PC-3 (cell line): Measurements from ENCODE around the gene TLR4. TPM values are rescaled to one million over a fixed set of nuclear protein-coding genes. Genes with fewer than 3 reads are reported as not detected.

Source experiments
- ATAC-seq: fragments of 200-7000 bp; cut with Tn5 transposase; 2 replicates; pipeline ENCODE4 v1.9.1; 2020; ENCODE audit warnings: mild to moderate bottlenecking, moderate library complexity
- BruUV-seq: library from RNA; stranded (reverse); fragments of 400-500 nt; replicated peaks from 2 replicates; lab custom pipeline; 2021; lab: Mats Ljungman, UMichigan
- CTCF ChIA-PET: fragments of 300-600 bp; sonication (Branson Sonifier 250); formaldehyde crosslinking; loops from one replicate; lab custom pipeline; 2022; ENCODE audit warnings: antibody characterized with exemption; lab: Charles Lee
- POLR2A ChIA-PET: fragments of 300-600 bp; sonication (Branson Sonifier 250); formaldehyde crosslinking; loops from one replicate; lab custom pipeline; 2022; ENCODE audit warnings: antibody characterized with exemption; ENCODE audit not compliant: unreplicated experiment; lab: Charles Lee
- DNase-seq: peaks from one replicate; pipeline ENCODE4 v3.0.0-alpha.2; 2015
- H2AFZ ChIP-seq: fragments of 300-600 bp; sonication (generic); 2 replicates; pipeline ENCODE4 v1.6.0; 2016; ENCODE audit warnings: antibody characterized with exemption, low read length
- H3F3A ChIP-seq: fragments of 300-600 bp; sonication (generic); one replicate; pipeline ENCODE4 v1.6.0; 2017; ENCODE audit warnings: antibody characterized with exemption, low read length, control low read depth, mild to moderate bottlenecking; ENCODE audit not compliant: unreplicated experiment
- H3K27ac ChIP-seq: fragments of 300-600 bp; sonication (generic); 2 replicates; pipeline ENCODE4 v1.5.1; 2016; ENCODE audit warnings: mild to moderate bottlenecking, low read length
- H3K27me3 ChIP-seq: fragments of 300-600 bp; sonication (generic); 2 replicates; pipeline ENCODE4 v1.6.1; 2016; ENCODE audit warnings: low read length, mixed read lengths
- H3K36me3 ChIP-seq: fragments of 300-600 bp; sonication (generic); 2 replicates; pipeline ENCODE4 v1.6.1; 2016; ENCODE audit warnings: low read depth, mixed run types, low read length, mixed read lengths
- H3K4me1 ChIP-seq: fragments of 300-600 bp; sonication (generic); 2 replicates; pipeline ENCODE4 v1.5.1; 2016; ENCODE audit warnings: low read length; ENCODE audit not compliant: insufficient read depth
- H3K4me2 ChIP-seq: fragments of 300-600 bp; sonication (generic); 2 replicates; pipeline ENCODE4 v1.6.0; 2016; ENCODE audit warnings: low read length
- H3K4me3 ChIP-seq: fragments of 300-600 bp; sonication (generic); 2 replicates; pipeline ENCODE4 v1.5.1; 2016; ENCODE audit warnings: mild to moderate bottlenecking, low read length, mixed read lengths
- H3K79me2 ChIP-seq: fragments of 300-600 bp; sonication (generic); 2 replicates; pipeline ENCODE4 v1.6.1; 2017; ENCODE audit warnings: low read length, mixed read lengths
- H3K9ac ChIP-seq: fragments of 300-600 bp; sonication (generic); 2 replicates; pipeline ENCODE4 v1.6.0; 2016; ENCODE audit warnings: mild to moderate bottlenecking, low read length
- H3K9me2 ChIP-seq: fragments of 300-600 bp; sonication (generic); replicated peaks from 2 replicates; pipeline ENCODE4 v1.6.1; 2016; ENCODE audit warnings: mixed run types, low read length, mixed read lengths
- H3K9me3 ChIP-seq: fragments of 300-600 bp; sonication (generic); 2 replicates; pipeline ENCODE4 v1.6.1; 2016; ENCODE audit warnings: low read length, mixed read lengths
- H4K20me1 ChIP-seq: fragments of 300-600 bp; sonication (generic); 2 replicates; pipeline ENCODE4 v1.6.1; 2016; ENCODE audit warnings: low read length, mixed read lengths
- CTCF ChIP-seq: fragments of 300-600 bp; sonication (generic); conservative IDR thresholded peaks from 2 replicates; pipeline ENCODE4 v1.5.1; 2017; ENCODE audit warnings: antibody characterized with exemption, low read depth, mild to moderate bottlenecking, low read length
- EZH2 ChIP-seq: fragments of 300-600 bp; sonication (generic); IDR thresholded peaks from one replicate; pipeline ENCODE4 v1.6.1; 2017; ENCODE audit warnings: antibody characterized with exemption, mild to moderate bottlenecking, low read length; ENCODE audit not compliant: unreplicated experiment
- EZH2phosphoT487 ChIP-seq: fragments of 300-600 bp; sonication (generic); IDR thresholded peaks from 2 replicates; pipeline ENCODE4 v1.6.1; 2018; ENCODE audit warnings: mild to moderate bottlenecking, antibody characterized with exemption, low read length, borderline replicate concordance
- intact Hi-C: fragments of 100-400 bp; cut with micrococcal nuclease; formaldehyde crosslinking; loops from 2 replicates; pipeline ENCODE4 v1.9.0; 2023
- total RNA-seq: library from RNA; depleted of rRNA; stranded (reverse); fragments of >200 nt; gene quantifications from 2 replicates; pipeline ENCODE4 v1.2.3, GENCODE V29; 2014

Gene TLR4
- total RNA-seq, 1 experiment from 2014 or later, result not detected

GRCh38 chr9:117744369-117744768, 40.2 kb downstream of the TLR4 start:
- no peak overlapping the region for H3K4me3 ChIP-seq
- TF ChIP-seq EZH2, result no peak
- TF ChIP-seq CTCF, result no peak
- TF ChIP-seq EZH2phosphoT487, result no peak
- no TSS peak for BruUV-seq
- H3K36me3 ChIP-seq, result no peaks in the 10 kb centered on the region
- H3K9me2 ChIP-seq, result no peaks in the 10 kb centered on the region
- intact Hi-C loops, result no loop called here
- ChIA-PET CTCF (no interaction called here), POLR2A (no interaction called here)
- H4K20me1 ChIP-seq, result no peaks in the 10 kb centered on the region
- DNase-seq, result no peak
- no peaks in the 10 kb centered on the region for H3K27me3 ChIP-seq
- no peak overlapping the region for H3K27ac ChIP-seq
- no peak overlapping the region for H2AFZ ChIP-seq
- no peaks in the 10 kb centered on the region for H3K9me3 ChIP-seq
- no peak overlapping the region for H3K9ac ChIP-seq
- H3K4me2 ChIP-seq, result no peak overlapping the region
- no peaks in the 10 kb centered on the region for H3K79me2 ChIP-seq
- ATAC-seq, result no peak
- H3F3A ChIP-seq, result no peaks in the 10 kb centered on the region
- H3K4me1 ChIP-seq, result no peaks in the 10 kb centered on the region

GRCh38 chr9:117744856-117745389, 40.7 kb downstream of the TLR4 start:
- no TSS peak for BruUV-seq
- Histone ChIP-seq H3K36me3 (no peaks in the 10 kb centered on the region), H3K4me2 (no peak overlapping the region), H3K27me3 (no peaks in the 10 kb centered on the region), H3K79me2 (no peaks in the 10 kb centered on the region), H3F3A (no peaks in the 10 kb centered on the region), H2AFZ (no peak overlapping the region), H3K9me2 (no peaks in the 10 kb centered on the region), H3K4me3 (no peak overlapping the region), H3K9ac (no peak overlapping the region), H3K4me1 (no peaks in the 10 kb centered on the region), H3K9me3 (no peaks in the 10 kb centered on the region), H4K20me1 (no peaks in the 10 kb centered on the region), H3K27ac (no peak overlapping the region)
- TF ChIP-seq CTCF (no peak), EZH2phosphoT487 (no peak), EZH2 (no peak)
- DNase-seq (no peak), ATAC-seq (no peak)
- CTCF ChIA-PET, result no interaction called here
- POLR2A ChIA-PET, result no interaction called here
- intact Hi-C loops, result no loop called here

- TF ChIP-seq EZH2phosphoT487, result no peak
- no peak for TF ChIP-seq CTCF
- no peak for ATAC-seq
- H3K79me2 ChIP-seq, result no peaks in the 10 kb centered on the region
- no peaks in the 10 kb centered on the region for H3K27me3 ChIP-seq
- no peak overlapping the region for H3K4me3 ChIP-seq
- H3K9ac ChIP-seq, result no peak overlapping the region
- H3K9me2 ChIP-seq, result no peaks in the 10 kb centered on the region
- no peak overlapping the region for H2AFZ ChIP-seq
- no TSS peak for BruUV-seq
- H3K9me3 ChIP-seq, result no peaks in the 10 kb centered on the region
- intact Hi-C loops, result no loop called here
- no peaks in the 10 kb centered on the region for H3K36me3 ChIP-seq
- no peak overlapping the region for H3K27ac ChIP-seq
- H3K4me2 ChIP-seq, result no peak overlapping the region
- no peaks in the 10 kb centered on the region for H4K20me1 ChIP-seq
- no peaks in the 10 kb centered on the region for H3F3A ChIP-seq
- ChIA-PET POLR2A (no interaction called here), CTCF (no interaction called here)
- no peak for DNase-seq
- H3K4me1 ChIP-seq, result no peaks in the 10 kb centered on the region
Measured at GRCh38 chr9:117745598-117745997, 41.4 kb downstream of the TLR4 start.
